ENCODE measurements around the gene SIN3A. TPM values are rescaled to one million over a fixed set of nuclear protein-coding genes. Genes with fewer than 3 reads are reported as not detected.
A peak's percentile ranks its signal among the peaks of the same experiment; 100 is the strongest.

Gene SIN3A
- total RNA-seq, 1 experiment from 2014 or later: 45.5 TPM

DNA sequence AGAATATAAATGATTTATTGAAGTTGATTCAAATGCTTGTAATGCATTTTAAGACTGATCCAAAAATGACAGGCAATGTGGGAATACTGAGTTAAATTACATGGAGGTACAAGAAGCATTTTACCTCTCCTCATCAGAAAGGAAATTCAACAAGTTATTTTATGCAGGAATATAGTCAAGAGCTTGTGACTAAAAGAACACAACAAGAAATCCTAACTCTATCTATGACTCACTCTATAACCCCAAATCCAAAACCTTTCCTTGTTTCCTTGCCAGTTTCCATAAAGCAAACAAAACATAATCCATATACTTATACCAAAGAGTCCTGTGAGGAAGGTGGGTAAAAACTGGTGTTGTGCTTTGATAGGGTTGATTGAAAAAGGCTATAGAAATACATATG lies 30.8 kb downstream of the SIN3A start:
- Mint-ChIP-seq H3K4me3 (ENCODE audit: unreplicated experiment) (no peak overlapping the region), H3K27ac (ENCODE audit: low read depth, unreplicated experiment) (no peak overlapping the region), H3K9me3 (ENCODE audit: unreplicated experiment) (no peaks in the 10 kb centered on the region), H3K36me3 (ENCODE audit: insufficient read depth, unreplicated experiment) (peaks cover 76% of the 10 kb centered on the region), H3K27me3 (ENCODE audit: insufficient read depth, unreplicated experiment) (no peaks in the 10 kb centered on the region), H3K4me1 (ENCODE audit: insufficient read depth, unreplicated experiment) (no peaks in the 10 kb centered on the region)
- ChIA-PET CTCF (interaction anchor here (1.1 to 1.2 kb wide), 2 partner anchors 12 to 33 kb away, joined by 4 to 5 read pairs; no protein-coding TSS in a partner anchor), POLR2A (interaction anchor here (0.6 to 2.5 kb wide), 6 partner anchors 8 to 585 kb away, joined by 3 to 7 read pairs (median 4); partner anchors contain the start of genes MAN2C1 and SIN3A)
- intact Hi-C loops (cut with micrococcal nuclease): no loop called here
- peak; percentile 11 for DNase-seq (ENCODE audit: unreplicated experiment)
- TF ChIP-seq, protein P1, sequence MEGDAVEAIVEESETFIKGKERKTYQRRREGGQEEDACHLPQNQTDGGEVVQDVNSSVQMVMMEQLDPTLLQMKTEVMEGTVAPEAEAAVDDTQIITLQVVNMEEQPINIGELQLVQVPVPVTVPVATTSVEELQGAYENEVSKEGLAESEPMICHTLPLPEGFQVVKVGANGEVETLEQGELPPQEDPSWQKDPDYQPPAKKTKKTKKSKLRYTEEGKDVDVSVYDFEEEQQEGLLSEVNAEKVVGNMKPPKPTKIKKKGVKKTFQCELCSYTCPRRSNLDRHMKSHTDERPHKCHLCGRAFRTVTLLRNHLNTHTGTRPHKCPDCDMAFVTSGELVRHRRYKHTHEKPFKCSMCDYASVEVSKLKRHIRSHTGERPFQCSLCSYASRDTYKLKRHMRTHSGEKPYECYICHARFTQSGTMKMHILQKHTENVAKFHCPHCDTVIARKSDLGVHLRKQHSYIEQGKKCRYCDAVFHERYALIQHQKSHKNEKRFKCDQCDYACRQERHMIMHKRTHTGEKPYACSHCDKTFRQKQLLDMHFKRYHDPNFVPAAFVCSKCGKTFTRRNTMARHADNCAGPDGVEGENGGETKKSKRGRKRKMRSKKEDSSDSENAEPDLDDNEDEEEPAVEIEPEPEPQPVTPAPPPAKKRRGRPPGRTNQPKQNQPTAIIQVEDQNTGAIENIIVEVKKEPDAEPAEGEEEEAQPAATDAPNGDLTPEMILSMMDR (IDR thresholded peaks at IDR 0.05; ENCODE audit: unreplicated experiment): no peak
- BruUV-seq (replicated peaks): no TSS peak

DNA sequence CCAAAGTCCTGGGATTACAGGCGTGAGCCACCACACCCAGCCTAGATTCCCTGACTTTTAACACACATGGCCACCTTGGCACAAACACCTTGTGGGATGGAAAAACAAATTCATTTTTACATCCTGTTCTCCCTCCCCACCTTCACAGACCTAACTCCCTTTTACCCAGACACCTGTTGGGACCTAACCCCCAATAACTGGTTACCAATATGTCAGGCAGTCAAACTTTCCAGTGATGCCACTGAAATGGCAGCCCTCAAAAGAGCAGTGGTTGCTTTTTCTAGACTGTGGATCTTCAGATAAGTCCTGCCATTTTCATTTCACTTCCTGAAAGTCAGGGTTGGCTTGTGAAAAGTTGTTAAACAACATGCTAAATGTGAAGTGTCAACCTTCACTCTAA lies 34.9 kb downstream of the SIN3A start:
- H3K4me3 Mint-ChIP-seq (ENCODE audit: unreplicated experiment): no peak overlapping the region
- TF ChIP-seq, protein P1 (IDR thresholded peaks at IDR 0.05; ENCODE audit: unreplicated experiment): no peak
- ChIA-PET POLR2A (interaction anchor here (1.4 to 1.9 kb wide), 2 partner anchors 9 to 14 kb away, joined by 3 to 4 read pairs; no protein-coding TSS in a partner anchor), CTCF (interaction anchor here (0.6 kb wide), 1 partner anchor 785 kb away, joined by 3 read pairs; no protein-coding TSS in a partner anchor)
- intact Hi-C loops (cut with micrococcal nuclease): no loop called here
- peaks cover 81% of the 10 kb centered on the region for H3K36me3 Mint-ChIP-seq (ENCODE audit: insufficient read depth, unreplicated experiment)
- H3K27me3 Mint-ChIP-seq (ENCODE audit: insufficient read depth, unreplicated experiment): no peaks in the 10 kb centered on the region
- H3K27ac Mint-ChIP-seq (ENCODE audit: low read depth, unreplicated experiment): no peak overlapping the region
- H3K4me1 Mint-ChIP-seq (ENCODE audit: insufficient read depth, unreplicated experiment): no peaks in the 10 kb centered on the region
- no peak for DNase-seq (ENCODE audit: unreplicated experiment)
- H3K9me3 Mint-ChIP-seq (ENCODE audit: unreplicated experiment): no peaks in the 10 kb centered on the region
- no TSS peak for BruUV-seq (replicated peaks)

DNA sequence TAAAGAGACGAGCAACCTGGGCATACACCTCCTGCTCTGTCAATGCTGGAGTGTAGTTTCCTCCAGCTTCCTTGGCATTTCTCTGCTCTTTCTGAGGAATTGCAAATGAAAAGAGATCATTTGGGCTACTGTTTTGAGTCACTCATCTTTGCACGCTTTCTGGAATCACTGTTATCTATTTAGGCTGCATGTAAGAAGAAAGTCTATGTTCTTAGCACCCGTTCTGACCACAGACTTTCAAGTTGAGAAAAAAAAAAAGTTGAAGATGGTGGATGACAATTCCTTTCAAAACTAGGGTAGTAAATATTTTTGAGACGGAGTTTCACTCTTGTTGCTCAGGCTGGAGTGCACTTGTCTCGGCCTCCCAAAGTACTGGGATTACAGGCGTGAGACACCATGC lies 41.3 kb downstream of the SIN3A start:
- DNase-seq (ENCODE audit: unreplicated experiment): no peak
- TF ChIP-seq, protein P1 (IDR thresholded peaks at IDR 0.05; ENCODE audit: unreplicated experiment): no peak
- CTCF ChIA-PET: interaction anchor here (2.0 kb wide), 1 partner anchor 11 kb away, joined by 5 read pairs; no protein-coding TSS in a partner anchor
- no peak overlapping the region for H3K27ac Mint-ChIP-seq (ENCODE audit: low read depth, unreplicated experiment)
- no peaks in the 10 kb centered on the region for H3K27me3 Mint-ChIP-seq (ENCODE audit: insufficient read depth, unreplicated experiment)
- POLR2A ChIA-PET: interaction anchor here (0.7 kb wide), 1 partner anchor 42 kb away, joined by 4 read pairs; no protein-coding TSS in a partner anchor
- no peak overlapping the region for H3K4me3 Mint-ChIP-seq (ENCODE audit: unreplicated experiment)
- H3K36me3 Mint-ChIP-seq (ENCODE audit: insufficient read depth, unreplicated experiment): peaks cover 98% of the 10 kb centered on the region
- intact Hi-C loops (cut with micrococcal nuclease): no loop called here
- H3K4me1 Mint-ChIP-seq (ENCODE audit: insufficient read depth, unreplicated experiment): no peaks in the 10 kb centered on the region
- H3K9me3 Mint-ChIP-seq (ENCODE audit: unreplicated experiment): no peaks in the 10 kb centered on the region
- no TSS peak for BruUV-seq (replicated peaks)

DNA sequence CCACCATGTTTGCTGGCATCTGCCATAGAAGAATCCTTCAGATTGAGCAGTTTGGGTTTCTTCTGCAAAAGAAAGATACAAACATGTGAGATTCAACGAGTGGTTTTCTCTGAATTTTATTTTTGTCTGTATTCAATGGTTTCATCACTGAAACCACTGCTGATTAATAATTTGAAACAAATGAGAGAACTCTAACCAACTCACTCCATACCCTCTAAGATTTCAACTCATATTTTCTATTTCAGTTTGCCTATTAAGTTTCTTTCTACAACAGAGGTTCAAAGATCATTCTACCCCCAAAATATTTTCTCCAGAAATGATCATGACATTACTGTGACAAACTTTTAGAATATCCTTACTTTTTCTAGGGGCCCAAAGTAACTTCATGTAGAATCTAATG lies 44.4 kb downstream of the SIN3A start:
- H3K27me3 Mint-ChIP-seq (ENCODE audit: insufficient read depth, unreplicated experiment): no peaks in the 10 kb centered on the region
- TF ChIP-seq, protein P1 (IDR thresholded peaks at IDR 0.05; ENCODE audit: unreplicated experiment): no peak
- DNase-seq (ENCODE audit: unreplicated experiment): no peak
- no peak overlapping the region for H3K27ac Mint-ChIP-seq (ENCODE audit: low read depth, unreplicated experiment)
- H3K4me3 Mint-ChIP-seq (ENCODE audit: unreplicated experiment): no peak overlapping the region
- H3K9me3 Mint-ChIP-seq (ENCODE audit: unreplicated experiment): no peaks in the 10 kb centered on the region
- BruUV-seq (replicated peaks): no TSS peak
- ChIA-PET CTCF (interaction anchor here (0.6 to 0.7 kb wide), 2 partner anchors 9 to 13 kb away, joined by 3 read pairs; no protein-coding TSS in a partner anchor), POLR2A (interaction anchor here (1.1 to 1.3 kb wide), 2 partner anchors 9 to 45 kb away, joined by 4 read pairs; no protein-coding TSS in a partner anchor)
- intact Hi-C loops (cut with micrococcal nuclease): no loop called here
- H3K36me3 Mint-ChIP-seq (ENCODE audit: insufficient read depth, unreplicated experiment): peaks cover 99% of the 10 kb centered on the region
- no peaks in the 10 kb centered on the region for H3K4me1 Mint-ChIP-seq (ENCODE audit: insufficient read depth, unreplicated experiment)

All from MCF 10A (cell line).